Left lung (tissue), 10 donors: ENCODE results near the gene ALDH2. TPM values are rescaled to one million over a fixed set of nuclear protein-coding genes. Genes with fewer than 3 reads are reported as not detected.

Experiments used
- ATAC-seq: fragments of 200-7000 bp; cut with Tn5 transposase; one replicate; pipeline ENCODE4 v1.9.1; 2020; ENCODE audit warnings: moderate library complexity
- DNase-seq, 4 donors: peaks; one replicate each; pipeline ENCODE4 v3.0.0-alpha.2; 2013 to 2020
- H3K27ac ChIP-seq, 2 donors: fragments of 200-600 bp; sonication (generic) in 1 of 2; one replicate each; pipeline versions ENCODE4 v1.5.0 to v1.8.0; 2020 to 2021
- H3K27me3 ChIP-seq, 2 donors: fragments of 200-600 bp; sonication (generic) in 1 of 2; one replicate each; pipeline versions ENCODE4 v1.5.0 to v1.8.0; 2020 to 2021
- H3K36me3 ChIP-seq, 2 donors: fragments of 200-600 bp; sonication (generic) in 1 of 2; one replicate each; pipeline versions ENCODE4 v1.5.0 to v1.8.0; 2020 to 2021
- H3K4me1 ChIP-seq, 2 donors: fragments of 200-600 bp; one replicate each; pipeline ENCODE4 v1.8.0; 2021
- H3K4me3 ChIP-seq, 2 donors: fragments of 200-600 bp; sonication (generic) in 1 of 2; one replicate each; pipeline versions ENCODE4 v1.5.0 to v1.8.0; 2020 to 2021; ENCODE audit warnings: mild to moderate bottlenecking in 1 of 2
- H3K9me3 ChIP-seq, 2 donors: fragments of 200-600 bp; sonication (generic) in 1 of 2; one replicate each; pipeline versions ENCODE4 v1.5.0 to v1.8.0; 2020 to 2021
- CTCF ChIP-seq, 2 donors: fragments of 200-600 bp; sonication (generic) in 1 of 2; IDR thresholded peaks; one replicate each; pipeline versions ENCODE4 v1.5.0 to v1.8.0; 2021; ENCODE audit warnings: antibody characterized with exemption in 2 of 2
- intact Hi-C, 2 donors: fragments of 100-400 bp; cut with DNase I; formaldehyde crosslinking; loops; one replicate each; pipeline versions ENCODE4 v1.11.2 to v1.14.2; 2022
- polyA plus RNA-seq, 6 donors: library from polyadenylated mRNA; unstranded; fragments of 120-200 nt; gene quantifications; one replicate each; pipeline ENCODE4 v1.2.1, GENCODE V29; 2013; ENCODE audit not compliant: insufficient read length in 6 of 6
- total RNA-seq, 2 donors: library from RNA; stranded (reverse); fragmentation: NEBNext Ultra II Directional; extraction: Animal tissue kit (Norgen Biotek cat#: 25700); gene quantifications; one replicate each; pipeline ENCODE4 v1.2.1, GENCODE V29; 2021
- donor health status: DM: no; HTN: yes; CAD: no.
- donor health status: DM: no; HTN: no; CAD: no.

The ALDH2 gene
- total and polyA plus RNA-seq, 8 donors: 91.6 to 289 (median 104) TPM

- H3K27me3 ChIP-seq: no peaks in the 10 kb centered on the region
- intact Hi-C loops: no loop called here
- H3K4me1 ChIP-seq: peaks cover 40 to 85% of the 10 kb centered on the region in 2 donors
- peak overlapping the region in 1 of 2 donors; percentile 15 for H3K27ac ChIP-seq
- no peak for ATAC-seq
- TF ChIP-seq CTCF (IDR thresholded peaks at IDR 0.05): no peak
- H3K9me3 ChIP-seq: no peaks in the 10 kb centered on the region
- H3K36me3 ChIP-seq: no peaks in the 10 kb centered on the region
- peak overlapping the region in 1 of 2 donors; percentile 81 for H3K4me3 ChIP-seq
- peak in 1 of 4 donors; percentile 5 for DNase-seq
These were observed 2.9 kb downstream of the ALDH2 start for GRCh38 chr12:111769599-111769998.

- Histone ChIP-seq H3K27me3 (no peaks in the 10 kb centered on the region), H3K36me3 (no peaks in the 10 kb centered on the region), H3K4me1 (peaks cover 70 to 98% of the 10 kb centered on the region in 2 donors), H3K9me3 (no peaks in the 10 kb centered on the region), H3K4me3 (peak overlapping the region in 1 of 2 donors; percentile 5), H3K27ac (peak overlapping the region; percentile 92 to 95)
- ATAC-seq (peak; percentile 54), DNase-seq (peak; percentile 58 to 88 (median 70))
- no peak for TF ChIP-seq CTCF (IDR thresholded peaks at IDR 0.05)
- intact Hi-C loops: no loop called here
These were observed 7.2 kb downstream of the ALDH2 start for GRCh38 chr12:111773801-111774551.

GRCh38 chr12:111775205-111776193, 8.8 kb downstream of the ALDH2 start:
- Histone ChIP-seq H3K4me1 (peaks cover 62 to 98% of the 10 kb centered on the region in 2 donors), H3K27me3 (no peaks in the 10 kb centered on the region), H3K4me3 (peak overlapping the region in 1 of 2 donors; percentile 5), H3K9me3 (no peaks in the 10 kb centered on the region), H3K27ac (peak overlapping the region; percentile 92 to 95), H3K36me3 (peaks cover 0 to 9% of the 10 kb centered on the region in 2 donors)
- ATAC-seq (peak; percentile 72), DNase-seq (peak; percentile 91 to 96 (median 92))
- no peak for TF ChIP-seq CTCF (IDR thresholded peaks at IDR 0.05)
- intact Hi-C loops: no loop called here

- Histone ChIP-seq H3K36me3 (peaks cover 0 to 21% of the 10 kb centered on the region in 2 donors), H3K27me3 (no peaks in the 10 kb centered on the region), H3K9me3 (peaks cover 0 to 3% of the 10 kb centered on the region in 2 donors), H3K4me1 (peaks cover 64 to 92% of the 10 kb centered on the region in 2 donors), H3K4me3 (no peak overlapping the region), H3K27ac (peak overlapping the region; percentile 92 to 95)
- ATAC-seq (no peak), DNase-seq (no peak)
- no peak for TF ChIP-seq CTCF (IDR thresholded peaks at IDR 0.05)
- intact Hi-C loops: no loop called here
These were observed 10.2 kb downstream of the ALDH2 start for GRCh38 chr12:111776836-111777344.
